ENCODE results near the gene LGR4. TPM values are rescaled to one million over a fixed set of nuclear protein-coding genes. Genes with fewer than 3 reads are reported as not detected.

Gene LGR4
- polyA plus RNA-seq, 1 experiment: 5.8 TPM

GRCh38 chr11:27362749-27363575 lies 109.6 kb downstream of the LGR4 start, which contains the start of gene CCDC34:
CCDC34 (minus strand) TSS chr11:27363215; CDS start chr11:27363194, 21 bp downstream.
- no peaks in the 10 kb centered on the region for H3K27me3 ChIP-seq (ENCODE audit: control insufficient read depth, insufficient read depth, low read length)
- DNase-seq (ENCODE audit: low read depth, low spot score): peak; percentile 82
- no peak for TF ChIP-seq CTCF (IDR thresholded peaks at IDR 0.05; ENCODE audit: low read depth, low read length)
- CTCF ChIA-PET: interaction anchor here (0.6 to 1.7 kb wide), 2 partner anchors 22 to 123 kb away, joined by 3 to 5 read pairs; no protein-coding TSS in a partner anchor
- H3K27ac ChIP-seq (ENCODE audit: low read depth, low read length): peak within 1 kb of the TSS; percentile 32
- peak within 1 kb of the TSS; percentile 85 for H3K4me3 ChIP-seq (ENCODE audit: low read depth, low read length)
- H3K9me3 ChIP-seq (ENCODE audit: control insufficient read depth, insufficient read depth, low read length): no peaks in the 10 kb centered on the region
- POLR2A ChIA-PET: interaction anchor here (0.5 kb wide), 2 partner anchors 14 to 167 kb away, joined by 4 read pairs; no protein-coding TSS in a partner anchor

GRCh38 chr11:27361649-27362431 lies 110.8 kb downstream of the LGR4 start:
- TF ChIP-seq CTCF (IDR thresholded peaks at IDR 0.05; ENCODE audit: low read depth, low read length): no peak
- Histone ChIP-seq H3K27me3 (ENCODE audit: control insufficient read depth, insufficient read depth, low read length) (no peaks in the 10 kb centered on the region), H3K9me3 (ENCODE audit: control insufficient read depth, insufficient read depth, low read length) (no peaks in the 10 kb centered on the region), H3K4me3 (ENCODE audit: low read depth, low read length) (no peak overlapping the region; the same call in 1 of the 2 replicates), H3K27ac (ENCODE audit: low read depth, low read length) (no peak overlapping the region)
- DNase-seq (ENCODE audit: low read depth, low spot score): no peak
- ChIA-PET POLR2A (no interaction called here), CTCF (no interaction called here)

GRCh38 chr11:27358296-27358695 lies 114.3 kb downstream of the LGR4 start:
- Histone ChIP-seq H3K9me3 (ENCODE audit: control insufficient read depth, insufficient read depth, low read length) (no peaks in the 10 kb centered on the region), H3K27ac (ENCODE audit: low read depth, low read length) (no peak overlapping the region), H3K4me3 (ENCODE audit: low read depth, low read length) (no peak overlapping the region), H3K27me3 (ENCODE audit: control insufficient read depth, insufficient read depth, low read length) (no peaks in the 10 kb centered on the region)
- no peak for DNase-seq (ENCODE audit: low read depth, low spot score)
- no peak for TF ChIP-seq CTCF (IDR thresholded peaks at IDR 0.05; ENCODE audit: low read depth, low read length)
- ChIA-PET POLR2A (no interaction called here), CTCF (interaction anchor here (0.8 to 2.5 kb wide), 2 partner anchors 128 to 140 kb away, joined by 3 to 8 read pairs; no protein-coding TSS in a partner anchor)

- Histone ChIP-seq H3K9me3 (ENCODE audit: control insufficient read depth, insufficient read depth, low read length) (no peaks in the 10 kb centered on the region), H3K27me3 (ENCODE audit: control insufficient read depth, insufficient read depth, low read length) (no peaks in the 10 kb centered on the region), H3K27ac (ENCODE audit: low read depth, low read length) (no peak overlapping the region), H3K4me3 (ENCODE audit: low read depth, low read length) (no peak overlapping the region)
- POLR2A ChIA-PET: no interaction called here
- no peak for TF ChIP-seq CTCF (IDR thresholded peaks at IDR 0.05; ENCODE audit: low read depth, low read length)
- no peak for DNase-seq (ENCODE audit: low read depth, low spot score)
- CTCF ChIA-PET: interaction anchor here (0.6 kb wide), 1 partner anchor 176 kb away, joined by 3 read pairs; no protein-coding TSS in a partner anchor
These were observed 115.3 kb downstream of the LGR4 start for GRCh38 chr11:27357250-27357649.

Measured in AG04450 (cell line).